Fibroblast of skin of scalp (primary cell): ENCODE results near the gene ABCA12. TPM values are rescaled to one million over a fixed set of nuclear protein-coding genes. Genes with fewer than 3 reads are reported as not detected.
"Not testable (repeated sequence)": the region's sequence is repeated elsewhere in the genome, so short reads cannot be mapped to it uniquely, and the experiment has no call there.

Experiments
- DNase-seq: peaks from one replicate; pipeline ENCODE4 v3.0.0-alpha.2; 2013
- polyA plus RNA-seq, 2 experiments: library from polyadenylated mRNA; unstranded; fragments of 120-200 nt; gene quantifications; one replicate each; pipeline ENCODE4 v1.2.1, GENCODE V29; 2013; ENCODE audit not compliant: insufficient read length in 2 of 2

Gene ABCA12, protein sequence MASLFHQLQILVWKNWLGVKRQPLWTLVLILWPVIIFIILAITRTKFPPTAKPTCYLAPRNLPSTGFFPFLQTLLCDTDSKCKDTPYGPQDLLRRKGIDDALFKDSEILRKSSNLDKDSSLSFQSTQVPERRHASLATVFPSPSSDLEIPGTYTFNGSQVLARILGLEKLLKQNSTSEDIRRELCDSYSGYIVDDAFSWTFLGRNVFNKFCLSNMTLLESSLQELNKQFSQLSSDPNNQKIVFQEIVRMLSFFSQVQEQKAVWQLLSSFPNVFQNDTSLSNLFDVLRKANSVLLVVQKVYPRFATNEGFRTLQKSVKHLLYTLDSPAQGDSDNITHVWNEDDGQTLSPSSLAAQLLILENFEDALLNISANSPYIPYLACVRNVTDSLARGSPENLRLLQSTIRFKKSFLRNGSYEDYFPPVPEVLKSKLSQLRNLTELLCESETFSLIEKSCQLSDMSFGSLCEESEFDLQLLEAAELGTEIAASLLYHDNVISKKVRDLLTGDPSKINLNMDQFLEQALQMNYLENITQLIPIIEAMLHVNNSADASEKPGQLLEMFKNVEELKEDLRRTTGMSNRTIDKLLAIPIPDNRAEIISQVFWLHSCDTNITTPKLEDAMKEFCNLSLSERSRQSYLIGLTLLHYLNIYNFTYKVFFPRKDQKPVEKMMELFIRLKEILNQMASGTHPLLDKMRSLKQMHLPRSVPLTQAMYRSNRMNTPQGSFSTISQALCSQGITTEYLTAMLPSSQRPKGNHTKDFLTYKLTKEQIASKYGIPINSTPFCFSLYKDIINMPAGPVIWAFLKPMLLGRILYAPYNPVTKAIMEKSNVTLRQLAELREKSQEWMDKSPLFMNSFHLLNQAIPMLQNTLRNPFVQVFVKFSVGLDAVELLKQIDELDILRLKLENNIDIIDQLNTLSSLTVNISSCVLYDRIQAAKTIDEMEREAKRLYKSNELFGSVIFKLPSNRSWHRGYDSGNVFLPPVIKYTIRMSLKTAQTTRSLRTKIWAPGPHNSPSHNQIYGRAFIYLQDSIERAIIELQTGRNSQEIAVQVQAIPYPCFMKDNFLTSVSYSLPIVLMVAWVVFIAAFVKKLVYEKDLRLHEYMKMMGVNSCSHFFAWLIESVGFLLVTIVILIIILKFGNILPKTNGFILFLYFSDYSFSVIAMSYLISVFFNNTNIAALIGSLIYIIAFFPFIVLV (N-terminal part only)
- 0.02 TPM for polyA plus RNA-seq (2013, experiment 1 of 2; ENCODE audit: insufficient read length)
- 0.05 TPM for polyA plus RNA-seq (2013, experiment 2 of 2; ENCODE audit: insufficient read length)

GRCh38 chr2:215138479-215138878, at the start of gene ABCA12:
Gene ABCA12, minus strand, starts transcription at chr2:215138626. Its CDS starts 418 bp downstream, at chr2:215138208.
- no peak for DNase-seq

DNA sequence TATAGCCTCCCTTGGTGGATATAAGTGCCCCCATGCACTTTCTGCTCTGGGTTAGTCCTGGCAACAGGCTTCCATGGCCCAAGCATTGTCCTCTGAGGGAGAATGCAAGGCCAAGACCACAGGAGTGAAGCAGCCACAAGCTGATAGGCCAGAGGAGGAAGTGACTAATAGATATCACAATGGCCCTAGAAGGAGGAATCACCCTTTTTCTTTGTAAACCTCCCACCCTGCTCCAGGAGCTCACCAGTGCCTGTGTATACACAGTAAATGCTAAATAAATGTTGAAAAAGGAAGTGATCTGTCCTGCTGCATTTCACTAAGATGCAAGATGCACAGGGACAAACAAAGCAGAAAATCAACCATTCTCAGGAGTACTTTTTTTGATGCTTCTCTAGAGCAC, 49.7 kb upstream of the ABCA12 start:
- DNase-seq: no peak

GRCh38 chr2:215186021-215186420, 47.6 kb upstream of the ABCA12 start:
- DNase-seq: no peak

GRCh38 chr2:215178121-215178520, 39.7 kb upstream of the ABCA12 start:
- DNase-seq: no peak

DNA sequence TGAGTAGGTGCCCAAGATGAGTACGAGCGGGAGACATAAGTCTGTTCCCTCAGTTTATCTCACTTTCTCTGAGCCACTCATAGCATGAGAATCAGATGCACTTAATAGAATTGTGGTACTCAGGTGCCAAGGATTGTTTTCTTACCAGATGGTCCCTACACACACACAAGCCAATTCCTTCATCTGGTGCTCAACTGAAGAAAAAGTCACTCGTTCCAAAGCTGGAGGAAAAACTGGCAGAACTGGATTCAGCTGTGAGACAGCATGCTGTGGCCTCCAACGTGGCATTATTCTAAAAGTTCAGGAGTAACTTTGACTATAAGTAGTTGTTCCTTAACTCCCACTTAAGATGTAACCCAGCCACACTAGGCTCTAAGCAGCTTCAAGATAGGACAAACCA, 33.4 kb upstream of the ABCA12 start:
- DNase-seq: no peak

- peak; percentile 6 for DNase-seq
Measured at GRCh38 chr2:215171151-215171550, 32.7 kb upstream of the ABCA12 start.

DNA sequence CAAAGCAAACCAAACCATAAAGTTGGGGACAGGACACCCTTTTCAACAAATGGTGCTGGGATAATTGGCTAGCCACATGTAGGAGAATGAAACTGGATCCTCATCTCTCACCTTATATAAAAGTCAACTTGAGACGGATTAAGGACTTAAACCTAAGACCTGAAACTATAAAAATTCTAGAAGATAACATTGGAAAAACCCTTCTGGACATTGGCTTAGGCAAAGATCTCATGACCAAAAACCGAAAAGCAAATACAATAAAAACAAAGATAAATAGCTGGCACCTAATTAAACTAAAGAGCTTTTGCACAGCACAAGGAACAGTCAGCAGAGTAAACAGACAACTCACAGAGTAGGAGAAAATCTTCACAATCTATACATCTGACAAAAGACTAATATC, 28.1 kb upstream of the ABCA12 start:
- DNase-seq: not testable (repeated sequence)

DNA sequence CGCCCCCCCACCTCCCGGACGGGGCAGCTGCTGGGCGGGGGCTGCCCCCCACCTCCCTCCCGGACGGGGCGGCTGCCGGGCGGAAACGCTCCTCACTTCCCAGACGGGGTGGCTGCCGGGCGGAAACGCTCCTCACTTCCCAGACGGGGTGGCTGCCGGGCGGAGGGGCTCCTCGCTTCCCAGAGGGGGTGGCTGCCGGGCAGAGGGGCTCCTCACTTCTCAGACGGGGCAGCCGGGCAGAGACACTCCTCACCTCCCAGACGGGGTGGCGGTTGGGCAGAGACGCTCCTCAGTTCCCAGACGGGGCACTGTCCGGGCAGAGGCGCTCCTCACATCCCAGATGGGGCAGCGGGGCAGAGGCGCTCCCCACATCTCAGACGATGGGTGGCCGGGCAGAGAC, 24.9 kb upstream of the ABCA12 start:
- DNase-seq: not testable (repeated sequence)

GRCh38 chr2:215161301-215161829, 22.9 kb upstream of the ABCA12 start:
- DNase-seq: no peak

DNA sequence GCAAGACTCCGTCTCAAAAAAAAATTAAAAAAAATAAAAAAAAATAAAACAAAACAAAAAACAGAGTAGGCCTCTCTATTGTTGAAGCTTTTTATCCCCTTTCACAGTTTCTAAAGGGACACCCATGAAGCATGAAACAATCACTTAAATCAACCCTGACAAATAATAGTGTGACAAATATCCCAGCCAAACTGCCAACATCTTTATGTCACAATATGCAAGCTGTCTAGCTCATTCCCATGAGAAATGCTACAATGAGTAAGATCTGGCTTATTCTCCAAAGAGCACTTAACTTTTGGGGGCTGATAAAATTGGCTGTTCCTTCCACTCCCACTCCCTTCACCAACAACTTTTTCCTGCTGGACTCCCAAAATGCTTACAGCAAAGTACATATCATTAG, 21.7 kb upstream of the ABCA12 start:
- DNase-seq: no peak

GRCh38 chr2:215156453-215156852, 18.0 kb upstream of the ABCA12 start:
- no peak for DNase-seq

DNA sequence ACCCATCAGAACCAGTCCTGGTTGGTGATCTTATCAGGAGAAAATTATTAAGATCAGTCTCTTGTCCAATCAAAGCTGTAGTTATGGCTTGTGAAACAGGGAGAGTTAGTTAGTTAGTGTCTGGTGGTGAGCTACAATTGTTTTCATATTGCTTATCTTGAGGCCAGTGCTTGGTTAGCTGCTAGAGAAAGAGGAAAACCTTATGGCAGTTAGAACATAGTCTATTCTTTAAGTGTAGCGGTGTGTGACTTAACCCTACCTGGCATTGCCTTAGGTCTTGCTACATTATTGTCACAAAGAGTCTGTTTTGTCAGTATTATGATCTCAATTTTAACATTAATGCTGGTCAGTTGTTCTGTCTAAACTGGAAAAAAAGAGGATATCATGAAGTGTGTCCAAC, 11.5 kb upstream of the ABCA12 start:
- DNase-seq: no peak

DNA sequence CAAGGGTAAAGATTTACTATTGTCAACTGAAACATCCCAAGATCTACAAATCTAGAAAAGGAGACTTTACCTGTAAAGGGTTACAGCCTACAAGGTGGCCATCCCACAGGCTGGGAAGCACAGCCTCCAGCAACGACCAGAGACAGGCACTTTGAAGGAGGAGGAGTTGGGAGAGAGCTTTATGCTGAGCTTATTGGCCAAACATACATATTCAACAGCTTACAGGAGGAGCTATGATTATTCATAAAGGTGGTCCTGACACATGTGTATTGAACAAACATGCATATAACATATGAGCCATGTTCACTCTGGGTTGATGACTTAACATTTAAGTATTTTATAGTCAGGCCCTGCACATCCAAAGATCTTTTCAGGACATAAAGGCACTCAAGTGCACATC, 11.1 kb upstream of the ABCA12 start:
- no peak for DNase-seq

- no peak for DNase-seq
Measured at GRCh38 chr2:215149060-215149459, 10.6 kb upstream of the ABCA12 start.

GRCh38 chr2:215145611-215146010, 7.2 kb upstream of the ABCA12 start:
- DNase-seq: no peak

DNA sequence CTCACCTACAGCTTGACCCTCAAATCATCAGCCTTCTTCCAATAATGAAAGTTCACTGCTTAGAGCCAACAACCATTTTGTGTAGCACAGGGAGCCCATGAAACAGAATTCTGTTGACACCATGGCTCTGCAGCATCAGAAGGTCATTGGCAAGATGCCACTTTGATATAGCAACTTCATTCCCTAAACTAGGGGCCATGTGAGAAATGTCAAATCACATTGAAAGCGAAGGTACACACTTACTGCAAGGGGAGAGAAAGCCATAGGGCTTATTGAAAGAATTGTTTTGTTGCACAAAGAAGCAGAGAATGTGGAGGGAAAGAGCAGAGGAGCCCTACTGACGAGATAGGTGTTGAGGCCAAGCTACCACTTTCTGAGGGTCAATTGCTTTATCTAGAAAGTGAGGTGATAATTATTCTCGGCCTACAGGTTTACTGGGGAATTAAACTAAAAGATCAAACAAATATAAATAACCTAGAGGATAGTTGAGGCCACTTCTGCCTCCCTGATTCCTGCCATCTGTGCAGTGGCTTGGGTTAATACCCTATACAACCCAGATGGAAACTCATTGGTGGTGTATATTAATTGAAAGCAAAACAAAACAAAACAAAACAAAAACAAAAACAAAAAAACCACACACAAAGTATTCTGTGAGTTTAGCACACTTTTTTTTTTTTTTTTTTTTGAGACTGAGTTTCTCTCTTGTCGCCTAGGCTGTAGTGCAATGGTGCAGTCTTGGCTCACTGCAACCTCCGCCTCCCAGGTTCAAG, 5.9 kb upstream of the ABCA12 start:
- DNase-seq: no peak

- no peak for DNase-seq
Measured at GRCh38 chr2:215143458-215143857, 5.0 kb upstream of the ABCA12 start.

GRCh38 chr2:215141706-215142105, 3.3 kb upstream of the ABCA12 start:
- DNase-seq: no peak

GRCh38 chr2:215140166-215140707, 1.8 kb upstream of the ABCA12 start:
- DNase-seq: no peak

DNA sequence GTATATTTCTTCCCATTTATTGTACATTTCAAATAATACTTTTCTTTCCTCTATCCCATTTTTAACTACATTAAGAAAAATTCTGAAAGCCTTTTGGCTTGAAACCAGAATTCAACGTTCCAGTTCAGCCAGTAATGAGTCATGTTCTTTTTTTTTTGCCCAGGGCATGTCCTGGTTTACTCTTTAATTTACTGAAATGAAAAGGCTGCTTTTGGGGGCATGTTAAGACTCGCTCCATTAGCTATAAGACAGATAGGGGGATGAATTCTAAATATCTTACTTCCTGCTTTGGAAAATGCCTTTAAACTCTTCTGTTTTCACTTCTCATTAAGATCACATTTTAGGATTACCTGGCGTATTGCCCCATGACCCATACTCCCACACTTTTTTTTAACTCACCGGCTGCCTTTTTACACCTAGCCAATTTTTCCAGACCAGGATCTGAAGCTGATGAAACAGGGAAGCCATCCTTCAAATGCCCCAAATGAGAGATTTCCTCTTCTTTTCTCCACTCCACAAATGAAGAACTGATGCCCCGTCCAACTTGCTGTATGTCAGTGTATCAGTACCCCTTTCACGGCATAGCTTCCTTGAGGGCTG, 585 bp downstream of the ABCA12 start:
- DNase-seq: peak; percentile 12

DNA sequence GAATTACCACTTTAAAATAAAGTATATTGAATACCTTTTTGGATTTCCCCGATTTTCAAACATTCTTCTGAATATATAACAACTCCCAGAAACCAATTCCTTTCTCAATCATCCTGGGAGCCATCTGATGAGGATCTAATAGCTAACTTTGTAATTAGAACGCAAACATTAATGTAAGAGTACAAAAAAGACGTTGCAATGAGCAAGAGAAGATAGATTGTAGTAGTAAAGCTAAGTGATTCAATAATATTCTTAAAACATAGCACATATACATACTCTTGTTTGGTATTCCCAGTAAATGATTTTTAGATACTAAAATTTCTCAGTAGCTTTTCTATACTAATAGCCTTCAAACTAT, 1.1 kb downstream of the ABCA12 start:
- no peak for DNase-seq
